Keratinocyte (primary cell): ENCODE data around the gene GPR3. TPM values are rescaled to one million over a fixed set of nuclear protein-coding genes. Genes with fewer than 3 reads are reported as not detected.

Experiments used
- DNase-seq: peaks from one replicate; pipeline ENCODE4 v3.0.0-alpha.2; 2011; ENCODE audit warnings: low read depth, missing footprints, low spot score
- FAIRE-seq: peaks from 2 replicates; lab custom pipeline; 2011; peaks lifted over from hg19 to GRCh38; lab: Jason Lieb, UNC
- H2AFZ ChIP-seq: 2 replicates; pipeline ENCODE4 v1.6.0; 2012; ENCODE audit warnings: low read length, control low read depth, inconsistent platforms; ENCODE audit not compliant: control insufficient read depth
- H3K27ac ChIP-seq: 2 replicates; pipeline ENCODE4 v1.5.1; 2011; ENCODE audit warnings: low read length; ENCODE audit not compliant: control insufficient read depth, insufficient read depth
- H3K27me3 ChIP-seq: 3 replicates; pipeline ENCODE4 v1.6.0; 2011; ENCODE audit warnings: low read length; ENCODE audit not compliant: control insufficient read depth, insufficient read depth; ENCODE audit errors: extremely low read depth
- H3K36me3 ChIP-seq, 2 experiments: 2 replicates in 1 of 2; 3 replicates in 1 of 2; pipeline ENCODE4 v1.5.1; 2011; ENCODE audit warnings: low read length in 2 of 2, mild to moderate bottlenecking in 1 of 2; ENCODE audit not compliant: control insufficient read depth in 2 of 2, insufficient read depth in 2 of 2; ENCODE audit errors: extremely low read depth in 1 of 2
- H3K4me1 ChIP-seq: 3 replicates; pipeline ENCODE4 v1.5.1; 2011; ENCODE audit warnings: low read length; ENCODE audit not compliant: control insufficient read depth, insufficient read depth; ENCODE audit errors: extremely low read depth
- H3K4me2 ChIP-seq: 3 replicates; pipeline ENCODE4 v1.6.0; 2011; ENCODE audit warnings: low read depth, low read length; ENCODE audit not compliant: control insufficient read depth, insufficient read depth; ENCODE audit errors: extremely low read depth
- H3K4me3 ChIP-seq, 3 experiments: fragments of 200-600 bp in 1 of 3; sonication (generic) in 1 of 3; 2 replicates in 2 of 3; 3 replicates in 1 of 3; pipeline ENCODE4 v1.5.1; 2011 to 2016; ENCODE audit warnings: low read length in 3 of 3, mild to moderate bottlenecking in 3 of 3, control low read depth in 2 of 3, inconsistent platforms in 1 of 3, low read depth in 1 of 3, mixed read lengths in 1 of 3, mixed run types in 1 of 3, moderate library complexity in 1 of 3; ENCODE audit not compliant: control insufficient read depth in 2 of 3, insufficient read depth in 2 of 3; ENCODE audit errors: extremely low read depth in 1 of 3
- H3K79me2 ChIP-seq: 2 replicates; pipeline ENCODE4 v1.6.0; 2012; ENCODE audit warnings: low read length; ENCODE audit not compliant: control insufficient read depth, insufficient read depth
- H3K9ac ChIP-seq: 3 replicates; pipeline ENCODE4 v1.6.0; 2011; ENCODE audit warnings: low read length; ENCODE audit not compliant: control insufficient read depth, insufficient read depth; ENCODE audit errors: extremely low read depth
- H3K9me1 ChIP-seq: 3 replicates; pipeline ENCODE4 v1.6.0; 2011; ENCODE audit warnings: low read length; ENCODE audit not compliant: control insufficient read depth, insufficient read depth; ENCODE audit errors: extremely low read depth
- H3K9me3 ChIP-seq: 2 replicates; pipeline ENCODE4 v1.5.1; 2012; ENCODE audit warnings: low read depth, low read length; ENCODE audit not compliant: control insufficient read depth
- H4K20me1 ChIP-seq: 3 replicates; pipeline ENCODE4 v1.6.0; 2011; ENCODE audit warnings: low read length; ENCODE audit not compliant: control insufficient read depth, insufficient read depth; ENCODE audit errors: extremely low read depth
- EZH2 ChIP-seq: IDR thresholded peaks from one replicate; pipeline ENCODE4 v1.6.1; 2012; ENCODE audit warnings: inconsistent platforms, mild to moderate bottlenecking, low read length, moderate library complexity
- dilution Hi-C: fragments of 300-500 bp; cut with MboI; formaldehyde crosslinking; loops from one replicate; pipeline ENCODE4 v1.7.0; 2020; ENCODE audit warnings: low sequenced_read_pairs; ENCODE audit not compliant: extremely low pct_ligation_motif_present
- polyA plus RNA-seq, 5 experiments: library from polyadenylated mRNA; depleted of rRNA in 3 of 5; stranded (reverse) in 3 of 5; stranded (forward) in 1 of 5; unstranded in 1 of 5; fragments of >200 nt; gene quantifications; 1 replicate in 1 of 5; 2 replicates in 3 of 5; 3 replicates in 1 of 5; pipeline versions ENCODE4 v1.2.1 to v1.2.3, GENCODE V29; 2011 to 2012; ENCODE audit warnings: missing spikeins in 2 of 5, low read depth in 1 of 5, low replicate concordance in 1 of 5
- TF ChIP-seq, protein P1 (sequence below), 3 experiments: IDR thresholded peaks in 1 of 3; conservative IDR thresholded peaks in 1 of 3; optimal IDR thresholded peaks in 1 of 3; 2 replicates in 2 of 3; 3 replicates in 1 of 3; pipeline versions ENCODE3 to v1.5.1; 2011; ENCODE audit warnings: low read length in 3 of 3, mild to moderate bottlenecking in 3 of 3, moderate library complexity in 2 of 3, control low read depth in 1 of 3, inconsistent platforms in 1 of 3; ENCODE audit not compliant: insufficient read depth in 2 of 3; ENCODE audit errors: extremely low read depth in 1 of 3

The GPR3 gene
- polyA plus RNA-seq, 1 donor (not counting 4 experiments of a cell fraction or from before 2014, with no cell fraction given), result 1.4 TPM

DNA sequence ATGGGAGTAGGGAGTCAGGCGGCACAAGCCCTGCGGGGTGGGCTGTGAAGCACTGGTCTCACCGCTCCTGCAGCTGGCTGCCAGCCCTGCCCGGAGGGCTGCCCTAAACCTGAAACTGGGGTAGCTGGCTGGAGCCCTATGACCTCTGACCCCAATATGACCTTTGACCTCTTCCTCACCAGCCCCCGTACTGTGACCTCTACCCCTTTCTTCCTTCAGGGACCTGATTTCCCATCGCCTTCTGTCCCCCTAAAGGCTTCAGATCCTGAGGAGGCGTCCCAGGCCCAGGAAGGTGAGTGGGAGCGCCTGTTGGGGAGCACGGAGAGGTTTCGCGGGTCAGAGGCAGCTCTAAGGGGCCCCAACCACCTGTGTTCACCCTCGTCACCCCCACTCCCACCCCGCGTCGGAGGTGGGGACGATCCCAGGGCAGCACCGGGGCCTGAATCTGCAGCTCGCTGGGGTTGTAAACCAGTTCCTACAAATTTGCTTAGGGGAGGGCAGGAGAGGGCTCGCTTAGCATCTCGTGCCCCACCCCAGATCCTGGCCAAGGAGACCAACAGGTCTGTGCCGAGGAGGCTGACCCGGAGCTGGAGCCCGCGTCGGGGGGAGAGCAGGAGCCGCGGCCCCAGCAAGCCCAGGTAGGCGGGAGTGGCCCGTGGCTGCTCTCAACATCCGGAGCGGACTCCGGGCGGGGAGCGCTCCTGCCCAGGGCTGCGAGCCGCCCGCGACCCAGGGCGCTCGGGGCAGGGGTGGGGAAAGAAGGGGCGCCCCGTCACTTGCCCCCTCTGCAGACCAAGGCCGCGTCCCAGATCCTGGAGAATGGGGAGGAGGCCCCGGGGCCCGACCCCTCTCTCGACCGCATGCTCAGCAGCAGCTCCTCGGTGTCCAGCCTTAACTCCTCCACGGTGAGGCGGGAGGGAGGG, 43.3 kb upstream of the GPR3 start:
- Histone ChIP-seq H3K4me2 (peak overlapping the region; percentile 77), H3K9me1 (no peaks in the 10 kb centered on the region), H3K36me3 (peaks cover 11 to 15% of the 10 kb centered on the region in 2 experiments), H3K4me1 (peaks cover 18% of the 10 kb centered on the region), H3K4me3 (peak overlapping the region in 2 of 3 experiments; percentile 49 to 52), H3K79me2 (peaks cover 3% of the 10 kb centered on the region), H3K9me3 (no peaks in the 10 kb centered on the region), H3K9ac (peak overlapping the region; percentile 54), H3K27ac (peak overlapping the region; percentile 54), H4K20me1 (no peaks in the 10 kb centered on the region), H2AFZ (peak overlapping the region; percentile 30), H3K27me3 (no peaks in the 10 kb centered on the region)
- DNase-seq (peak; percentile 46), FAIRE-seq (no peak)
- dilution Hi-C loops, result no loop called here
- no peak for TF ChIP-seq EZH2
- TF ChIP-seq, protein P1, sequence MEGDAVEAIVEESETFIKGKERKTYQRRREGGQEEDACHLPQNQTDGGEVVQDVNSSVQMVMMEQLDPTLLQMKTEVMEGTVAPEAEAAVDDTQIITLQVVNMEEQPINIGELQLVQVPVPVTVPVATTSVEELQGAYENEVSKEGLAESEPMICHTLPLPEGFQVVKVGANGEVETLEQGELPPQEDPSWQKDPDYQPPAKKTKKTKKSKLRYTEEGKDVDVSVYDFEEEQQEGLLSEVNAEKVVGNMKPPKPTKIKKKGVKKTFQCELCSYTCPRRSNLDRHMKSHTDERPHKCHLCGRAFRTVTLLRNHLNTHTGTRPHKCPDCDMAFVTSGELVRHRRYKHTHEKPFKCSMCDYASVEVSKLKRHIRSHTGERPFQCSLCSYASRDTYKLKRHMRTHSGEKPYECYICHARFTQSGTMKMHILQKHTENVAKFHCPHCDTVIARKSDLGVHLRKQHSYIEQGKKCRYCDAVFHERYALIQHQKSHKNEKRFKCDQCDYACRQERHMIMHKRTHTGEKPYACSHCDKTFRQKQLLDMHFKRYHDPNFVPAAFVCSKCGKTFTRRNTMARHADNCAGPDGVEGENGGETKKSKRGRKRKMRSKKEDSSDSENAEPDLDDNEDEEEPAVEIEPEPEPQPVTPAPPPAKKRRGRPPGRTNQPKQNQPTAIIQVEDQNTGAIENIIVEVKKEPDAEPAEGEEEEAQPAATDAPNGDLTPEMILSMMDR (optimal IDR thresholded peaks at IDR 0.05 in 1 of 3, IDR thresholded peaks at IDR 0.05 in 1 of 3, conservative IDR thresholded peaks at IDR 0.05 in 1 of 3; ENCODE audit: extremely low read depth in 1 of 3, insufficient read depth in 2 of 3, low read length in 3 of 3), result peak in 1 of 3 experiments; percentile 4

DNA sequence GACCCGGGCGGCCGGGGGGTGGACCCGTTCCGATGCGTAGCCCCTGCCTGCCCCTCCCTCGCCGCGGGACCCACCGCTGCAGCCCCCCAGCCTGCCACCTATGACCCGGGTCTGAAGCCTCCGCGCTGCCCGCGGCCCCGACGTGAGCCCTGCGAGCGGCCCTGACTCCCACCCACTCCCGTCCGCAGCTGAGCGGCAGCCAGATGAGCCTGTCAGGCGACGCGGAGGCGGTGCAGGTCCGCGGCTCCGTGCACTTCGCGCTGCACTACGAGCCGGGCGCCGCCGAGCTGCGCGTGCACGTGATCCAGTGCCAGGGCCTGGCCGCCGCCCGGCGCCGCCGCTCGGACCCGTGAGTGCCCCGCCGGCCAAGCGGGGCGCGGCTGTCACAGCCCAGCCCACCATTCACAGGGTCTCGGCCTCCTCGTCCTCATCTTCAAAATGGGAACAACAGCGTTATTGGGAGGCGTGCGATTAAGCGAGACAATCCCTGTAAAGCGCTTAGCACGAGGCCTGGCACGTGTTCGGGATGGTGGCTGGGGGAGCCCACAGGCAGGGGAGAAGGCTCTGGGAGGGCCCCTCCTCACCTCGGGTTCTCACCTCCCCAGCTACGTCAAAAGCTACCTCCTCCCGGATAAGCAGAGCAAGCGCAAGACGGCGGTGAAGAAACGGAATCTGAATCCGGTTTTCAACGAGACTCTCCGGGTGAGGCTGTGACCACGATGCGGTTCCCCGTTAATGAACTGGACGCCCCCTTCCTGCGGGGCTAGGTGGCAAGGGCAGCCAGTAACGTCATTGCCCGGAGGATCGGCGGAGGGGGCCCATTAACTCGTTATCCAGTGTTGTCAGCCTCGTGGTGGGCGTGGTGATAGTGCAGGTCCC, 42.4 kb upstream of the GPR3 start:
- Histone ChIP-seq H3K36me3 (peaks cover 11 to 15% of the 10 kb centered on the region in 2 experiments), H3K27ac (no peak overlapping the region), H4K20me1 (no peaks in the 10 kb centered on the region), H3K79me2 (no peaks in the 10 kb centered on the region), H3K4me1 (peaks cover 18% of the 10 kb centered on the region), H3K4me3 (no peak overlapping the region), H3K9ac (no peak overlapping the region), H3K4me2 (peak overlapping the region; percentile 77), H2AFZ (no peak overlapping the region), H3K27me3 (no peaks in the 10 kb centered on the region), H3K9me3 (no peaks in the 10 kb centered on the region), H3K9me1 (no peaks in the 10 kb centered on the region)
- DNase-seq, result no peak
- FAIRE-seq, result no peak
- dilution Hi-C loops, result no loop called here
- TF ChIP-seq EZH2, result no peak
- TF ChIP-seq, protein P1 (optimal IDR thresholded peaks at IDR 0.05 in 1 of 3, IDR thresholded peaks at IDR 0.05 in 1 of 3, conservative IDR thresholded peaks at IDR 0.05 in 1 of 3; ENCODE audit: extremely low read depth in 1 of 3, insufficient read depth in 2 of 3, low read length in 3 of 3), result no peak
